ENCODE results near the gene RFX7.

DNA sequence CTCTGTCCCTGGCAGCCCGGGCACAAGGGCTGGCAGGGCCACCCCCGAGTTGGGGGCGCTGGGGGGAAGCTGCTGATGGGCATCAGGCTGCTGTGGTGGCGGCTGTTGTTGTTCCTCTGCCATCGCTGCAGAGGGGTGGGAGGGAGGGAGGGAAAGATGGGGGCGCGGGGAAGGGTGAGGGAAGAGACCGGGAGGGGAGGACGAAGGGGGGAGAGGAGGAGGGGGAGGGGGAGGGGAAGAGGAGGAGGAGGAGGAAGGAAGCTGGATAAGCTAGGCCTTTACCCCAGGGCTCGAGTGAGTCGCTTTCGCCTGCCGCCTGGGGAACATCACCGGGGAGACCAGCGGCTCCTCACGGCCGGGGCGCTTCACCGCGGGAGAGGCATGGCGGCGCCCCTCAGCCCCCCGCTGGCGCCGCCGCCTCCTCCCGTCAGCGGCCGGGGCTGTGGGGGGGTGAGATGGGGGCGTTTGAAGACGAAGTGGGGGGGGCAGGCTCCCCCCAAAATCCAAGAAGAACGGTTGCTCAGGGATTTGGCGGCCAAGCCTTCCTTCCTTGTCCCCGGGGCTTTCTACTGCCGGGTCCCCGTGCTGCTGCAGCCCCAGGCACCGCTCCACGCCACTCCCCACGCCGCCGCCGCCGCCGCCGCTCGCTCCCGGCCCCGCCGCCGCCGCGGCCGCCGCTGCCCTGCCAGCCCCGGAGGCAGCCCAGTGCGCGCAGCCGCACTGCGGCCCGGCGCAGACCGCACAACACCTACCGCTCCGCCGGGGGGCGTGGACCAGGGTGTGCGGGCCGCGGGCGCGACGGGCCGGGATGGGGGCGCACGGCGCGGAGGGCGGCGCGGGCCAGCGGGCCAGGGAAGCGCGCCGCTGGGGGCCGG, at the start of gene RFX7:
- TF ChIP-seq, protein P1, sequence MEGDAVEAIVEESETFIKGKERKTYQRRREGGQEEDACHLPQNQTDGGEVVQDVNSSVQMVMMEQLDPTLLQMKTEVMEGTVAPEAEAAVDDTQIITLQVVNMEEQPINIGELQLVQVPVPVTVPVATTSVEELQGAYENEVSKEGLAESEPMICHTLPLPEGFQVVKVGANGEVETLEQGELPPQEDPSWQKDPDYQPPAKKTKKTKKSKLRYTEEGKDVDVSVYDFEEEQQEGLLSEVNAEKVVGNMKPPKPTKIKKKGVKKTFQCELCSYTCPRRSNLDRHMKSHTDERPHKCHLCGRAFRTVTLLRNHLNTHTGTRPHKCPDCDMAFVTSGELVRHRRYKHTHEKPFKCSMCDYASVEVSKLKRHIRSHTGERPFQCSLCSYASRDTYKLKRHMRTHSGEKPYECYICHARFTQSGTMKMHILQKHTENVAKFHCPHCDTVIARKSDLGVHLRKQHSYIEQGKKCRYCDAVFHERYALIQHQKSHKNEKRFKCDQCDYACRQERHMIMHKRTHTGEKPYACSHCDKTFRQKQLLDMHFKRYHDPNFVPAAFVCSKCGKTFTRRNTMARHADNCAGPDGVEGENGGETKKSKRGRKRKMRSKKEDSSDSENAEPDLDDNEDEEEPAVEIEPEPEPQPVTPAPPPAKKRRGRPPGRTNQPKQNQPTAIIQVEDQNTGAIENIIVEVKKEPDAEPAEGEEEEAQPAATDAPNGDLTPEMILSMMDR (IDR thresholded peaks at IDR 0.05), result no peak
- TF ChIP-seq POLR2A (IDR thresholded peaks at IDR 0.05), result no peak

Measured in transverse colon (tissue), 3 donors.